CD4-positive, alpha-beta memory T cell (primary cell): Measurements from ENCODE around the gene CERS4. TPM values are rescaled to one million over a fixed set of nuclear protein-coding genes. Genes with fewer than 3 reads are reported as not detected.

Experiments used
- CTCF ChIA-PET: fragments of 350-600 bp; sonication (Branson Sonifier 250); formaldehyde crosslinking; loops from one replicate; lab custom pipeline; 2021; ENCODE audit warnings: inconsistent platforms; ENCODE audit not compliant: partially characterized antibody; lab: Charles Lee
- POLR2A ChIA-PET: fragments of 350-600 bp; sonication (Branson Sonifier 250); formaldehyde crosslinking; loops from one replicate; lab custom pipeline; 2021; ENCODE audit not compliant: partially characterized antibody; lab: Charles Lee
- DNase-seq, 5 donors: peaks; one replicate each; pipeline versions ENCODE4 v3.0.0 to v3.0.0-alpha.2; 2020 to 2022; ENCODE audit warnings: mixed read lengths in 1 of 5
- H3K27ac ChIP-seq: one replicate; pipeline ENCODE4 v1.7.0; 2013; ENCODE audit warnings: low read depth, low read length
- H3K27me3 ChIP-seq: 2 replicates; pipeline ENCODE4 v1.7.0; 2013; ENCODE audit warnings: mild to moderate bottlenecking, low read length, moderate library complexity; ENCODE audit not compliant: insufficient read depth
- H3K36me3 ChIP-seq: 2 replicates; pipeline ENCODE4 v1.7.0; 2013; ENCODE audit warnings: mild to moderate bottlenecking, low read length, moderate library complexity; ENCODE audit not compliant: insufficient read depth
- H3K4me1 ChIP-seq: 2 replicates; pipeline ENCODE4 v1.7.0; 2013; ENCODE audit warnings: mild to moderate bottlenecking, low read length, moderate library complexity; ENCODE audit not compliant: insufficient read depth
- H3K4me3 ChIP-seq, 2 donors: one replicate each; pipeline ENCODE4 v1.7.0; 2013; ENCODE audit warnings: low read length in 2 of 2, mild to moderate bottlenecking in 1 of 2
- H3K9me3 ChIP-seq, 2 donors: one replicate each; pipeline ENCODE4 v1.7.0; 2013; ENCODE audit warnings: low read length in 2 of 2, control low read depth in 1 of 2; ENCODE audit not compliant: control insufficient read depth in 1 of 2
- H3K27ac Mint-ChIP-seq, 7 donors: one replicate each; pipeline ENCODE4 v1.8.0; 2020 to 2021; ENCODE audit warnings: mixed read lengths in 7 of 7, mild to moderate bottlenecking in 6 of 7, inconsistent platforms in 3 of 7, moderate library complexity in 3 of 7
- H3K27me3 Mint-ChIP-seq, 2 donors: one replicate each; pipeline ENCODE4 v1.8.0; 2020 to 2021; ENCODE audit warnings: mixed read lengths in 2 of 2
- H3K36me3 Mint-ChIP-seq, 2 donors: one replicate each; pipeline ENCODE4 v1.8.0; 2020 to 2021; ENCODE audit warnings: mixed read lengths in 2 of 2, inconsistent platforms in 1 of 2, mild to moderate bottlenecking in 1 of 2
- H3K4me1 Mint-ChIP-seq, 4 donors: one replicate each; pipeline ENCODE4 v1.8.0; 2020 to 2021; ENCODE audit warnings: mixed read lengths in 4 of 4, mild to moderate bottlenecking in 1 of 4
- H3K4me3 Mint-ChIP-seq, 8 donors: one replicate each; pipeline ENCODE4 v1.8.0; 2020 to 2021; ENCODE audit warnings: mixed read lengths in 8 of 8, mild to moderate bottlenecking in 7 of 8, moderate library complexity in 6 of 8, inconsistent platforms in 3 of 8
- H3K9me3 Mint-ChIP-seq, 8 donors: one replicate each; pipeline ENCODE4 v1.8.0; 2020 to 2021; ENCODE audit warnings: mixed read lengths in 8 of 8, mild to moderate bottlenecking in 5 of 8, inconsistent platforms in 3 of 8, moderate library complexity in 1 of 8
- intact Hi-C: fragments of 100-400 bp; cut with micrococcal nuclease; formaldehyde crosslinking; loops from one replicate; pipeline ENCODE4 v1.15.1; 2023
- polyA plus RNA-seq, 2 donors: library from polyadenylated mRNA; unstranded; fragments of 300-500 nt; fragmentation: Illumina TruSeq; gene quantifications; one replicate each; pipeline ENCODE4 v1.2.3, GENCODE V29; 2021
- total RNA-seq, 2 experiments: library from RNA; stranded (reverse); gene quantifications; one replicate each; pipeline ENCODE4 v1.2.3, GENCODE V29; 2021

CERS4 gene
- total RNA-seq (10 to 100 TPM; 29.2 to 30.6 TPM), polyA plus RNA-seq (10 to 100 TPM; 11.3 to 15.4 TPM)

GRCh38 chr19:8208922-8209461 is at the start of gene CERS4:
Gene CERS4 (plus strand): TSS chr19:8209370. CDS start chr19:8251077, 41,707 bp downstream.
- peak in 3 of 5 donors; percentile 76 to 78 (median 78) for DNase-seq
- Histone ChIP-seq H3K4me1 (peaks cover 19% of the 10 kb centered on the region), H3K4me3 (peak within 1 kb of the TSS; percentile 63 to 79), H3K27ac (peak within 1 kb of the TSS; percentile 84), H3K36me3 (no peaks in the 10 kb centered on the region), H3K27me3 (no peaks in the 10 kb centered on the region), H3K9me3 (no peaks in the 10 kb centered on the region)
- Mint-ChIP-seq H3K27ac (peak within 1 kb of the TSS; percentile 85 to 96 (median 93)), H3K27me3 (no peaks in the 10 kb centered on the region), H3K9me3 (peaks cover 0 to 1% (median 0%) of the 10 kb centered on the region in 8 donors), H3K4me1 (peaks cover 12 to 29% (median 22%) of the 10 kb centered on the region in 4 donors), H3K36me3 (peaks cover 6 to 14% of the 10 kb centered on the region in 2 donors), H3K4me3 (peak within 1 kb of the TSS; percentile 82 to 92 (median 92))
- ChIA-PET POLR2A (interaction anchor here (0.8 to 3.4 kb wide), 7 partner anchors 14 to 286 kb away, joined by 3 to 50 read pairs (median 4); partner anchors contain the start of genes RPS28 and TIMM44), CTCF (interaction anchor here (1.3 to 2.0 kb wide), 2 partner anchors 12 to 50 kb away, joined by 4 read pairs; no protein-coding TSS in a partner anchor)
- intact Hi-C loops: loop anchor here (1.0 to 2.0 kb wide), 4 partner anchors 14 to 266 kb away; partner anchors contain the start of gene TIMM44

GRCh38 chr19:8161135-8161646 is 48.0 kb upstream of the CERS4 start:
- Histone ChIP-seq H3K27me3 (no peaks in the 10 kb centered on the region), H3K27ac (no peak overlapping the region), H3K9me3 (no peaks in the 10 kb centered on the region), H3K4me1 (no peaks in the 10 kb centered on the region), H3K36me3 (no peaks in the 10 kb centered on the region), H3K4me3 (no peak overlapping the region)
- Mint-ChIP-seq H3K4me3 (no peak overlapping the region), H3K36me3 (no peaks in the 10 kb centered on the region), H3K9me3 (no peaks in the 10 kb centered on the region), H3K4me1 (peaks cover 4 to 6% (median 4%) of the 10 kb centered on the region in 4 donors), H3K27me3 (peaks cover 4 to 6% of the 10 kb centered on the region in 2 donors), H3K27ac (no peak overlapping the region)
- POLR2A ChIA-PET: no interaction called here
- DNase-seq: no peak
- CTCF ChIA-PET: interaction anchor here (1.1 kb wide), 1 partner anchor 90 kb away, joined by 3 read pairs; no protein-coding TSS in a partner anchor
- intact Hi-C loops: no loop called here

- Mint-ChIP-seq H3K9me3 (no peaks in the 10 kb centered on the region), H3K4me3 (no peak overlapping the region), H3K36me3 (no peaks in the 10 kb centered on the region), H3K27me3 (no peaks in the 10 kb centered on the region), H3K27ac (no peak overlapping the region), H3K4me1 (no peaks in the 10 kb centered on the region)
- Histone ChIP-seq H3K27ac (no peak overlapping the region), H3K36me3 (no peaks in the 10 kb centered on the region), H3K4me1 (no peaks in the 10 kb centered on the region), H3K4me3 (no peak overlapping the region), H3K9me3 (no peaks in the 10 kb centered on the region), H3K27me3 (no peaks in the 10 kb centered on the region)
- DNase-seq: no peak
- CTCF ChIA-PET: no interaction called here
- intact Hi-C loops: no loop called here
- POLR2A ChIA-PET: no interaction called here
These were observed 45.4 kb upstream of the CERS4 start for GRCh38 chr19:8163759-8164158.

- Histone ChIP-seq H3K4me3 (no peak overlapping the region), H3K9me3 (no peaks in the 10 kb centered on the region), H3K36me3 (no peaks in the 10 kb centered on the region), H3K27ac (no peak overlapping the region), H3K4me1 (no peaks in the 10 kb centered on the region), H3K27me3 (no peaks in the 10 kb centered on the region)
- ChIA-PET CTCF (interaction anchor here (0.5 kb wide), 1 partner anchor 99 kb away, joined by 3 read pairs; no protein-coding TSS in a partner anchor), POLR2A (no interaction called here)
- intact Hi-C loops: no loop called here
- no peak for DNase-seq
- Mint-ChIP-seq H3K4me3 (no peak overlapping the region), H3K36me3 (no peaks in the 10 kb centered on the region), H3K27ac (peak overlapping the region in 1 of 7 donors; percentile 9), H3K9me3 (no peaks in the 10 kb centered on the region), H3K27me3 (no peaks in the 10 kb centered on the region), H3K4me1 (no peaks in the 10 kb centered on the region)
These were observed 41.2 kb upstream of the CERS4 start for GRCh38 chr19:8167985-8168384.

GRCh38 chr19:8168537-8168936 is 40.6 kb upstream of the CERS4 start:
- intact Hi-C loops: no loop called here
- Histone ChIP-seq H3K27me3 (no peaks in the 10 kb centered on the region), H3K9me3 (no peaks in the 10 kb centered on the region), H3K4me1 (no peaks in the 10 kb centered on the region), H3K4me3 (no peak overlapping the region), H3K36me3 (no peaks in the 10 kb centered on the region), H3K27ac (no peak overlapping the region)
- no peaks in the 10 kb centered on the region for H3K36me3 Mint-ChIP-seq
- no peak for DNase-seq
- ChIA-PET POLR2A (no interaction called here), CTCF (interaction anchor here (0.5 kb wide), 1 partner anchor 99 kb away, joined by 3 read pairs; no protein-coding TSS in a partner anchor)
- H3K4me1 Mint-ChIP-seq: no peaks in the 10 kb centered on the region
- H3K9me3 Mint-ChIP-seq: no peaks in the 10 kb centered on the region
- no peak overlapping the region for H3K27ac Mint-ChIP-seq
- H3K4me3 Mint-ChIP-seq: no peak overlapping the region
- no peaks in the 10 kb centered on the region for H3K27me3 Mint-ChIP-seq

GRCh38 chr19:8174706-8175105 is 34.5 kb upstream of the CERS4 start:
- intact Hi-C loops: no loop called here
- no peak overlapping the region for H3K27ac Mint-ChIP-seq
- no peak overlapping the region for H3K27ac ChIP-seq
- no peaks in the 10 kb centered on the region for H3K27me3 ChIP-seq
- ChIA-PET CTCF (interaction anchor here (0.8 kb wide), 1 partner anchor 30 kb away, joined by 4 read pairs; no protein-coding TSS in a partner anchor), POLR2A (interaction anchor here (1.0 kb wide), 1 partner anchor 35 kb away, joined by 4 read pairs; the partner anchor contains the start of gene CERS4)
- H3K36me3 Mint-ChIP-seq: no peaks in the 10 kb centered on the region
- no peak overlapping the region for H3K4me3 Mint-ChIP-seq
- H3K27me3 Mint-ChIP-seq: no peaks in the 10 kb centered on the region
- no peak overlapping the region for H3K4me3 ChIP-seq
- H3K9me3 Mint-ChIP-seq: no peaks in the 10 kb centered on the region
- H3K4me1 Mint-ChIP-seq: no peaks in the 10 kb centered on the region
- H3K36me3 ChIP-seq: no peaks in the 10 kb centered on the region
- no peak for DNase-seq
- no peaks in the 10 kb centered on the region for H3K9me3 ChIP-seq
- H3K4me1 ChIP-seq: no peaks in the 10 kb centered on the region

- no peak for DNase-seq
- no peak overlapping the region for H3K27ac ChIP-seq
- Mint-ChIP-seq H3K4me1 (peaks cover 2 to 14% (median 8%) of the 10 kb centered on the region in 4 donors), H3K27ac (no peak overlapping the region), H3K4me3 (no peak overlapping the region), H3K27me3 (no peaks in the 10 kb centered on the region), H3K36me3 (no peaks in the 10 kb centered on the region), H3K9me3 (no peaks in the 10 kb centered on the region)
- H3K9me3 ChIP-seq: no peaks in the 10 kb centered on the region
- ChIA-PET POLR2A (interaction anchor here (3.4 to 3.8 kb wide), 2 partner anchors 15 to 30 kb away, joined by 20 to 21 read pairs; partner anchors contain the start of gene CERS4), CTCF (interaction anchor here (1.1 kb wide), 1 partner anchor 72 kb away, joined by 3 read pairs; no protein-coding TSS in a partner anchor)
- peaks cover 15% of the 10 kb centered on the region for H3K4me1 ChIP-seq
- H3K36me3 ChIP-seq: no peaks in the 10 kb centered on the region
- intact Hi-C loops: no loop called here
- H3K27me3 ChIP-seq: no peaks in the 10 kb centered on the region
- no peak overlapping the region for H3K4me3 ChIP-seq
These were observed 29.2 kb upstream of the CERS4 start for GRCh38 chr19:8180018-8180417.
